Activated B cell treated with CpG ODN at 0.5 μM for 24 hours (primary cell): ENCODE data around the gene GRK2. TPM values are rescaled to one million over a fixed set of nuclear protein-coding genes. Genes with fewer than 3 reads are reported as not detected.

Experiments
- ATAC-seq: fragments of 200-7000 bp; cut with Tn5 transposase; one replicate; pipeline ENCODE4 v1.10.0; 2021; ENCODE audit warnings: low read depth, mild to moderate bottlenecking, moderate library complexity
- CTCF ChIA-PET: fragments of 350-600 bp; sonication (Branson Sonifier 250); formaldehyde crosslinking; loops from one replicate; lab custom pipeline; 2021; ENCODE audit warnings: antibody characterized with exemption; lab: Charles Lee
- POLR2A ChIA-PET: fragments of 350-600 bp; sonication (Branson Sonifier 250); formaldehyde crosslinking; loops from one replicate; lab custom pipeline; 2021; ENCODE audit warnings: antibody characterized with exemption; lab: Charles Lee
- DNase-seq: peaks from one replicate; pipeline ENCODE4 v3.0.0; 2022
- H3K27ac Mint-ChIP-seq: one replicate; pipeline ENCODE4 v1.8.0; 2020; ENCODE audit warnings: mixed read lengths
- H3K27me3 Mint-ChIP-seq: one replicate; pipeline ENCODE4 v1.8.0; 2021; ENCODE audit warnings: mixed read lengths
- H3K36me3 Mint-ChIP-seq: one replicate; pipeline ENCODE4 v1.8.0; 2021; ENCODE audit warnings: low read depth, mixed read lengths
- H3K4me1 Mint-ChIP-seq: one replicate; pipeline ENCODE4 v1.8.0; 2021; ENCODE audit warnings: mixed read lengths
- H3K4me3 Mint-ChIP-seq: one replicate; pipeline ENCODE4 v1.8.0; 2020; ENCODE audit warnings: mild to moderate bottlenecking, mixed read lengths
- H3K9me3 Mint-ChIP-seq: one replicate; pipeline ENCODE4 v1.8.0; 2020; ENCODE audit warnings: mixed read lengths
- intact Hi-C: fragments of 100-400 bp; cut with micrococcal nuclease; formaldehyde crosslinking; loops from one replicate; pipeline ENCODE4 v1.15.1; 2024
- total RNA-seq: library from RNA; stranded (reverse); gene quantifications from 2 replicates; pipeline ENCODE4 v1.2.3, GENCODE V29; 2022
- TF ChIP-seq, protein P1 (sequence below): fragments of 200-600 bp; IDR thresholded peaks from one replicate; pipeline ENCODE4 v1.8.0; 2022; ENCODE audit warnings: antibody characterized with exemption, mild to moderate bottlenecking

GRK2 gene
- total RNA-seq, 1 donor from 2014 or later, result 175 TPM

DNA sequence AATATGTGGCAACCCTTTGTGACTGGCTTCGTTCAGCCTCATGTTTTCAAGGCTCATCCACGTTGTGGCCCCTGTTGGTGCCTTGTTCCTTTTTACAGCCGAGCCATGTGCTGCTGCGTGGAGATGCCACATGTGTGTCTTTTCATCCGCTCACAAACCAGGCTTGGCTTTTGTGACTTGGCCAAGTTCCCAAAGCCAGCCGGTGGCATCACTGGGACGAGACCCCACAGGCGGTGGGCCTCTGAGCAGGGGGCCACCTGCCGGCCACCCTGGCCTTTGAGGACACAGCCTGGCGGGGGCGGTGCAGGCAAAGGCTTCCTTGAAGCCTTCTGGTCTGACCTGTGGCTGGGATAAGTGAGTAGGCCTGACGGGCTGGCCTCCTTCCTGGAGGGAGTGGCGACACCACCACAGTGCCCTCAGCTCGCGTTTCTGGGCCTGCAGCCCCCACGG, 10.5 kb downstream of the GRK2 start:
- peak overlapping the region; percentile 98 for H3K27ac Mint-ChIP-seq
- peaks cover 41% of the 10 kb centered on the region for H3K36me3 Mint-ChIP-seq
- CTCF ChIA-PET, result interaction anchor here (0.9 to 3.1 kb wide), 6 partner anchors 9 to 105 kb away, joined by 3 to 19 read pairs (median 8); partner anchors contain the start of genes ANKRD13D and GRK2
- ATAC-seq (peak; percentile 1), DNase-seq (no peak)
- H3K27me3 Mint-ChIP-seq, result no peaks in the 10 kb centered on the region
- peak overlapping the region; percentile 59 for H3K4me3 Mint-ChIP-seq
- TF ChIP-seq, protein P1, sequence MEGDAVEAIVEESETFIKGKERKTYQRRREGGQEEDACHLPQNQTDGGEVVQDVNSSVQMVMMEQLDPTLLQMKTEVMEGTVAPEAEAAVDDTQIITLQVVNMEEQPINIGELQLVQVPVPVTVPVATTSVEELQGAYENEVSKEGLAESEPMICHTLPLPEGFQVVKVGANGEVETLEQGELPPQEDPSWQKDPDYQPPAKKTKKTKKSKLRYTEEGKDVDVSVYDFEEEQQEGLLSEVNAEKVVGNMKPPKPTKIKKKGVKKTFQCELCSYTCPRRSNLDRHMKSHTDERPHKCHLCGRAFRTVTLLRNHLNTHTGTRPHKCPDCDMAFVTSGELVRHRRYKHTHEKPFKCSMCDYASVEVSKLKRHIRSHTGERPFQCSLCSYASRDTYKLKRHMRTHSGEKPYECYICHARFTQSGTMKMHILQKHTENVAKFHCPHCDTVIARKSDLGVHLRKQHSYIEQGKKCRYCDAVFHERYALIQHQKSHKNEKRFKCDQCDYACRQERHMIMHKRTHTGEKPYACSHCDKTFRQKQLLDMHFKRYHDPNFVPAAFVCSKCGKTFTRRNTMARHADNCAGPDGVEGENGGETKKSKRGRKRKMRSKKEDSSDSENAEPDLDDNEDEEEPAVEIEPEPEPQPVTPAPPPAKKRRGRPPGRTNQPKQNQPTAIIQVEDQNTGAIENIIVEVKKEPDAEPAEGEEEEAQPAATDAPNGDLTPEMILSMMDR, result no peak
- intact Hi-C loops, result loop anchor here (1.0 kb wide), 3 partner anchors 9 to 40 kb away; no protein-coding TSS in a partner anchor
- POLR2A ChIA-PET, result interaction anchor here (0.6 to 5.2 kb wide), 12 partner anchors 9 to 189 kb away, joined by 3 to 164 read pairs (median 9); partner anchors contain the start of genes ANKRD13D, CLCF1, GRK2 and POLD4
- H3K4me1 Mint-ChIP-seq, result peaks cover 88% of the 10 kb centered on the region
- no peaks in the 10 kb centered on the region for H3K9me3 Mint-ChIP-seq

DNA sequence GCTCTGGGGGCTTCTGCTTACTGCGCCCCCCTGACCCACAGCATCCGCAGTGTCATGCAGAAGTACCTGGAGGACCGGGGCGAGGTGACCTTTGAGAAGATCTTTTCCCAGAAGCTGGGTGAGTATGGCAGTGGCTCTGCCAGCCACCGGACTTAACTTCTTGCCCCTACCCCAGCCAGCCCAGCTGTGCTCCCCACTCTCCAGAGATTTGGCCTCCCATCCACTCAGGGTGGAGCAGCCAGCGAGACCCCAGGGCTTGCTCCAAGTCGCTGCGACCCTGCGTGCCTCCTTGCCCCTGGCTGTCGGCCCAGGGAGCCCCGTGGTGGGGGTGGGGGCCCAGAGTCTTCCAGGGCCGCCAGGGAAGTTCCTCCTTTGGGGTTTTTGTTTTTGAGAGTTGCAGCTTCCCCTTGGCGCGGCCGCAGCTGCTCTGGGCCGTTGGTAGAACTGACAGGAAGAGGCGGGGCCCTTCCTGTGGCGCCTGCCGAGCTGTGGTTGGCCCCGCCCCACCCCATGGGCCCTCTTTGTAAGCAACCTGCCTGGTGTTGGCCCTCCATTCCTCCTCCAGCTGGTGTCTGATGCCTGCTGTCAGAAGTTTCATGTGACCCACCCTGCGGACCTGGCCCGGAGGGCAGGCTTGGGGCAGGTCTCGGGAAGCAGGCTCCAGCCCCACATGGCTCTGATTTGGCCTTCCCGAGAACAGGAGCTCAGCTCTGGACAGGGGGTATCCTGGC, 11.1 kb downstream of the GRK2 start:
- DNase-seq (peak; percentile 85), ATAC-seq (peak; percentile 93)
- intact Hi-C loops, result loop anchor here (1.0 kb wide), 3 partner anchors 9 to 40 kb away; no protein-coding TSS in a partner anchor
- Mint-ChIP-seq H3K36me3 (peaks cover 42% of the 10 kb centered on the region), H3K27ac (peak overlapping the region; percentile 98), H3K4me3 (peak overlapping the region; percentile 59), H3K4me1 (peaks cover 85% of the 10 kb centered on the region), H3K9me3 (no peaks in the 10 kb centered on the region), H3K27me3 (no peaks in the 10 kb centered on the region)
- TF ChIP-seq, protein P1, result no peak
- ChIA-PET CTCF (interaction anchor here (0.9 to 3.1 kb wide), 6 partner anchors 10 to 105 kb away, joined by 3 to 19 read pairs (median 8); partner anchors contain the start of genes ANKRD13D and GRK2), POLR2A (interaction anchor here (0.6 to 5.2 kb wide), 16 partner anchors 9 to 188 kb away, joined by 3 to 164 read pairs (median 6); partner anchors contain the start of genes ANKRD13D, CLCF1, GRK2 and POLD4)

DNA sequence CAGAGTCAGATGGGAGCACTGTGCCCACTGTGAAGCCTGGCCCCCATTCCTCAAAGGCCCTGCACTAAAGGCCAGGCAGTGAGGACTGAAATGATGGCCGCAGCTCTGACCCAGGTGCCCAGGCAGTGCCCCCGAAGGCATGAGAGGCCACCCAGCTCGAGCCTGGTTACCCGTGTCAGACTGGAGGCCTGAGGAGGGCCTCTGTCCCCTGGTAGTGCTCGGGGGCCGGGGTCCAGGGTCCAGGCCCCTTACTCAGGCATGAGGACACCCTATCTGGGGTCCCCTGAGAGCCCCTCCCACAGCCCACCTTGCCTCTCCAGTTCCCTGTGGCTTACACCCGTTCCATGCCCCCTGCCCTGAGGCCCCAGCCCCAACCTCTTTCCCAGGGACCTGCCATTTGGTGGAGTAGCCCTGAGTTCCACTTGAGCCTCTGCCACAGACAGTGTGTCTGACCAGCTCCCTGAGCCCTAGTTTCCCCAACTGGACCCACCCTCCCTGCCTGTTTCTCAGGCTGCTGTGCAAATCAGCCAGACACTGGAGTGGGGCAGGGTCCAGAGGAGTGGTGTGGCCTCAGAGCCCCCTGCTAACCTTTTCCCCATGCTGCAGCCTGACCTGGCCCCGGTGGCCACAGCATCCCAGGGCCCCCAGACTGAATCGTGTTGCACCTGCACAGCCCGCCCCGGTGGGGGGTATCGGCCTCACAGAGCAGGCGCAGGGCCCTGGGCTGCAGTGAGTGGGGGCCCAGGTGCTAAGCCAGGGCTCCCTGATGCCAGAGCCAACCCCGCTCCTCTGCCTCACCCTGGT, 12.1 kb downstream of the GRK2 start:
- peaks cover 51% of the 10 kb centered on the region for H3K36me3 Mint-ChIP-seq
- CTCF ChIA-PET, result interaction anchor here (1.5 to 3.1 kb wide), 3 partner anchors 9 to 39 kb away, joined by 8 to 19 read pairs (median 15); partner anchors contain the start of genes ANKRD13D and GRK2

DNA sequence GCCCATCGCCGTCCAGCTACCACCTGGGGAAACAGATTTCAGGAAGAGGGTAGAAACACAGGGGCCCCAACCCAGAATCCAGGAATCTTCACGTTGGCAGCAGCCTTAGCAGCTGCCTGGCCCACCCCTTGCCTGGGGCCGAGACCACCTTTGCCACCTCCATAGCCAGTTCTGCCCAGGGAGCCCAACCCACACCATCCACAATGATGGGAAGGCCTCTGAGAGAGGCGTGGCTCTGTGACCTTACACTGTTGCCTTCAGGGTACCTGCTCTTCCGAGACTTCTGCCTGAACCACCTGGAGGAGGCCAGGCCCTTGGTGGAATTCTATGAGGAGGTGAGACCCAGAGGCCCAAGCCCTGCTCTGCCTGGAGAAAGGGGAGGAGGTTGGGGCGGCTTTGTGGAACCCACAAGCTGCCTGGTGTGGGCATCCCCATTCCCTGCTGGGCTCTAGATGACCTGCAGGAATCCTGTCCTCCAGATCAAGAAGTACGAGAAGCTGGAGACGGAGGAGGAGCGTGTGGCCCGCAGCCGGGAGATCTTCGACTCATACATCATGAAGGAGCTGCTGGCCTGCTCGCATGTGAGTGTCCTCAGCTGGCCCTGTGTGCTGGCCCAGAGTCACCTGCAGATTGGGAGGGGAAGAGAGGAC, 12.8 kb downstream of the GRK2 start:
- DNase-seq, result no peak
- Mint-ChIP-seq H3K4me3 (no peak overlapping the region), H3K9me3 (no peaks in the 10 kb centered on the region), H3K27me3 (no peaks in the 10 kb centered on the region), H3K4me1 (peaks cover 70% of the 10 kb centered on the region), H3K27ac (peak overlapping the region; percentile 98), H3K36me3 (peaks cover 58% of the 10 kb centered on the region)
- ChIA-PET POLR2A (interaction anchor here (0.6 to 5.2 kb wide), 5 partner anchors 9 to 197 kb away, joined by 3 to 164 read pairs (median 10); partner anchors contain the start of genes ANKRD13D and GRK2), CTCF (interaction anchor here (2.9 to 3.1 kb wide), 2 partner anchors 9 to 11 kb away, joined by 15 to 19 read pairs; partner anchors contain the start of genes ANKRD13D and GRK2)
- intact Hi-C loops, result no loop called here
- ATAC-seq, result no peak
- TF ChIP-seq, protein P1, result no peak

More for the DNA sequence above, 12.1 kb downstream of the GRK2 start:
- intact Hi-C loops, result no loop called here
- Mint-ChIP-seq H3K4me3 (peak overlapping the region; percentile 59), H3K4me1 (peaks cover 78% of the 10 kb centered on the region), H3K27ac (peak overlapping the region; percentile 98), H3K9me3 (no peaks in the 10 kb centered on the region), H3K27me3 (no peaks in the 10 kb centered on the region)
- ATAC-seq (no peak), DNase-seq (no peak)
- TF ChIP-seq, protein P1, result no peak
- POLR2A ChIA-PET, result interaction anchor here (0.6 to 5.2 kb wide), 12 partner anchors 10 to 197 kb away, joined by 3 to 164 read pairs (median 9); partner anchors contain the start of genes ANKRD13D, CLCF1, GRK2 and POLD4
